H7 (cell line): ENCODE results near the gene GJC1. TPM values are rescaled to one million over a fixed set of nuclear protein-coding genes. Genes with fewer than 3 reads are reported as not detected.
A peak's percentile ranks its signal among the peaks of the same experiment; 100 is the strongest.

Source experiments
- DNase-seq: peaks from one replicate; pipeline ENCODE4 v3.0.0; 2012
- H3K27me3 ChIP-seq: 2 replicates; pipeline ENCODE4 v1.6.0; 2011; ENCODE audit warnings: mild to moderate bottlenecking, low read length; ENCODE audit not compliant: control insufficient read depth, insufficient read depth
- H3K36me3 ChIP-seq: replicated peaks from 2 replicates; pipeline ENCODE4 v1.5.1; 2011; ENCODE audit warnings: low read length; ENCODE audit not compliant: control insufficient read depth, insufficient read depth
- H3K4me3 ChIP-seq: 2 replicates; pipeline ENCODE4 v1.5.1; 2011; ENCODE audit warnings: low read depth, mild to moderate bottlenecking, control low read depth, low read length, moderate library complexity; ENCODE audit not compliant: insufficient read depth
- total RNA-seq: library from RNA; depleted of rRNA; stranded (reverse); fragments of >200 nt; shearing (Covaris generic); gene quantifications from 2 replicates; pipeline ENCODE4 v1.2.3, GENCODE V29; 2014

GJC1 gene
- total RNA-seq, 1 experiment from 2014 or later: 23.1 TPM

DNA sequence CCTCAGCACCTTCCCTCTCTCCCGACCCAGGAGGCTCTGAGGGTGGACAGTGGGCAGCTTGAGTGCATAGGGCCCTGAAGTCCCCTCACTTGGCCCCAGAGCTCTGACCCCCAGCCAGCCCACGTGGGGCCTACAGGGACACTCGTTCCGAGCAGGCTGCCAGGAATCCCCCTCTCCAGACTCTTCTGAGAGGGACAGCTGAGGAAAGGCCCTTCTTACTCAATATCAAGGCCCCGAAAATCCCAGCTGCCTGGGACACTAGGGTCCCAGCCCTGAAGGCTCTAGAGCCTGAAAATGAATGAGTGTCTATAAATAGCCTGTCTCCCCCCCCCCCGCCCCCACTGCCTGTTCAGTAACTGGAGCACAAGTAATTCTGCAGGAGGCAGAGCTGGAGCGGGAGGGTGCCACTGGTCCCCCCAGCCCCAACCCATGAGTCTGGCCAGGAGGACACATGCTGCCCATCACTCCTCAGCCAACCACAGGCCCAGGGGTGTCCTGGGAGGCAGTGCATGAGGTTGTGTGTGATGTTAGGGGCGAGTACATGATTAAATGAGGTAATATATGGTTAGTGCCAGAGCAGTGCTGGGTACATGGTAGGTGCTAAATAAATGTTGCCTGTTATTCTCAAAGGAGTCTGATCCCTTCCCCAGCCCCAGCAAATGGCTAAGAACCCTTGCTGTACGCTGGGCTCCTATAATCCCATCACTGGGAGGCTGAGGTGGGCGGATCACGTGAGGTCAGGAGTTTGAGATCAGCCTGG is 59.7 kb downstream of the GJC1 start:
- DNase-seq: no peak
- no peaks in the 10 kb centered on the region; the same call in none of the 2 replicates for H3K27me3 ChIP-seq
- no peaks in the 10 kb centered on the region for H3K36me3 ChIP-seq
- H3K4me3 ChIP-seq: no peak overlapping the region

- Histone ChIP-seq H3K27me3 (no peaks in the 10 kb centered on the region; the same call in none of the 2 replicates), H3K36me3 (no peaks in the 10 kb centered on the region), H3K4me3 (no peak overlapping the region)
- no peak for DNase-seq
Measured at GRCh38 chr17:44769647-44770084, 60.4 kb downstream of the GJC1 start.

DNA sequence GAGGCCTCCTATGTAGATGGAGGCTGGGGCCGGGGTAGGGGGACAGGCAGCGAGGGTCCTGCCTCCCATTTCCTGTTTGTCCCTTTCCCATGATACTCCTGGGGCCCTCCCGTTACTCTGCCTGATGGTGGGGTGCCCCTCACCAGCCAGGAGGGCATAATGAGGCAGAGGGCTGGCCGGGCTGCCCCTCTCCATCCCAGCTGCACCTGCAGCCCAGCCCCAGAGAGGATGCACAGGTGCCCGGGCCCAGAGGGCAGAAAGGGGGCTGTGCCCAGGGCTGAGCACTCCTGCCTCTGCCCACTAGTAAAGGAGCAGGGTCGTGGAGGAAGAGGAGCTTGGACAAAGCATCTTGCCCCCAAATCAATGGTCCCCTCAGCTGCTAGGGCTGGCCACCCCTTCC is 60.9 kb downstream of the GJC1 start:
- no peaks in the 10 kb centered on the region for H3K36me3 ChIP-seq
- no peaks in the 10 kb centered on the region; the same call in none of the 2 replicates for H3K27me3 ChIP-seq
- H3K4me3 ChIP-seq: no peak overlapping the region
- no peak for DNase-seq

- no peak for DNase-seq
- H3K36me3 ChIP-seq: no peaks in the 10 kb centered on the region
- H3K4me3 ChIP-seq: no peak overlapping the region
- no peaks in the 10 kb centered on the region; the same call in none of the 2 replicates for H3K27me3 ChIP-seq
Measured at GRCh38 chr17:44768505-44769142, 61.5 kb downstream of the GJC1 start.

GRCh38 chr17:44767493-44767892 is 62.6 kb downstream of the GJC1 start:
- no peaks in the 10 kb centered on the region; the same call in none of the 2 replicates for H3K27me3 ChIP-seq
- H3K4me3 ChIP-seq: no peak overlapping the region
- H3K36me3 ChIP-seq: no peaks in the 10 kb centered on the region
- DNase-seq: peak; percentile 67

- Histone ChIP-seq H3K36me3 (no peaks in the 10 kb centered on the region), H3K27me3 (no peaks in the 10 kb centered on the region; the same call in none of the 2 replicates), H3K4me3 (no peak overlapping the region)
- peak; percentile 69 for DNase-seq
Measured at GRCh38 chr17:44766409-44767038, 63.6 kb downstream of the GJC1 start.

DNA sequence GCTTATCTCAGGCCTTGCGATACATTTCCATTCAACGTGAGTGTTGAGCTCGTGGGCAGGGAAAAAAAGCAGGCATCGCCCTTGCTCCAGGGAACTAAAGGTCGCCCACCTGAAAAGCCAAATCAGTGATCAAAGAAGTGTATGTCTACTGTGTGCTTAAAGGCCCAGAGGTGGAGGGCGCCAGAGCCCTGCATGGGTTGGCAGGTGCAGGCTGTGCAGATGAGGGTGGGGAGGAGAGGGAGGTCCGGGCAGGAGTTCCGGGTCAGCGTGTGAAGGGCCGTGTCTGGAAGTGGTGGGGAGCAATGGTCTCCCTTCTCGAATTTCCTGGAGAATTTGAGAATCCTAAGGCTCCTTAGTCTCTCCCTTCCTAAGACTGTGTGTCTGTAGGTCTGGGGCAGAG is 64.1 kb downstream of the GJC1 start:
- DNase-seq: peak; percentile 63
- H3K27me3 ChIP-seq: peaks cover 3% of the 10 kb centered on the region
- no peak overlapping the region for H3K4me3 ChIP-seq
- no peaks in the 10 kb centered on the region for H3K36me3 ChIP-seq

GRCh38 chr17:44763170-44763569 is 66.9 kb downstream of the GJC1 start:
- DNase-seq: no peak
- Histone ChIP-seq H3K36me3 (no peaks in the 10 kb centered on the region), H3K27me3 (peaks cover 23% of the 10 kb centered on the region), H3K4me3 (no peak overlapping the region)

DNA sequence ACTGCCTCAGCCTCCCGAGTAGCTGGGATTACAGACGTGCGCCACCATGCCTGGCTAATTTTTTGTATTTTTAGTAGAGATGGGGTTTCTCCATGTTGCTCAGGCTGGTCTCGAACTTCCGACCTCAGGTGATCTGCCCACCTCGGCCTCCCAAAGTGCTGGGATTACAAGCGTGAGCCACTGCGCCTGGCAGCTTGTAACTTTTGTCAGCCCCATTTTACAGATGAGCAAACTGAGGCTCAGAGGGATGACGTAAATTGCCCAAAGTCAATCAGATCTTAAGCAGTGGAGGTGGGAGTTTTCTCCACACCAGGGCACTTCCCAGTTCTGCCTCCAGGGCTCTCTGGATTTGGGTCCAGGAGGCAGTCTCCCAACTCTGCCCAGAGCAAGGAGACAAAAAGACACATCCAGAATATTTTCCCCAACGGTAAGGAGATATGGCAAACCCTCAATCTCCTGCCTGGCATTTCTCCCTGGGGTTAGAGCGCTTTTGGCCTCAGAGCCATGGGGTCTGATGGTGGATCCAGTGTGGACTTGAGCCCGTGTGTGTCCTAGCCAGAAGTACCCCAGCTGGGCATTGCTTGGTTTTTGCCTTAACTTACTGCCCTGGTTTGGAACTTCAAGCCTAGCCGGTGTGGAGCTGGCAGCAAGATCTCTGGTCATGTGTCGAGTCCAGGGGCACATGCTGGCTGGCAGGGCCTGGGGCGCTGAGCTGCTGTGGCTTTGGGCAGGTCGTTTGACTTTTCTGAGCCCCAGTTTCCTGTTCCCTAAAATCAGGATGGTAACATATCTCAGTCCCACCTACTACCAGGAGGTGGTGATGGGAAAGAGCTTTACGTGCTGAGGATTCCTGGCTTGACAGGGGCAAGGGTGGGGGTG is 67.9 kb downstream of the GJC1 start:
- Histone ChIP-seq H3K27me3 (peaks cover 33% of the 10 kb centered on the region), H3K36me3 (no peaks in the 10 kb centered on the region), H3K4me3 (no peak overlapping the region)
- peak; percentile 69 for DNase-seq

- peaks cover 37% of the 10 kb centered on the region for H3K27me3 ChIP-seq
- H3K4me3 ChIP-seq: no peak overlapping the region
- no peak for DNase-seq
- H3K36me3 ChIP-seq: no peaks in the 10 kb centered on the region
Measured at GRCh38 chr17:44760474-44761308, 69.4 kb downstream of the GJC1 start.

GRCh38 chr17:44759916-44760243 is 70.2 kb downstream of the GJC1 start:
- Histone ChIP-seq H3K4me3 (no peak overlapping the region), H3K27me3 (peaks cover 37% of the 10 kb centered on the region), H3K36me3 (no peaks in the 10 kb centered on the region)
- DNase-seq: no peak

DNA sequence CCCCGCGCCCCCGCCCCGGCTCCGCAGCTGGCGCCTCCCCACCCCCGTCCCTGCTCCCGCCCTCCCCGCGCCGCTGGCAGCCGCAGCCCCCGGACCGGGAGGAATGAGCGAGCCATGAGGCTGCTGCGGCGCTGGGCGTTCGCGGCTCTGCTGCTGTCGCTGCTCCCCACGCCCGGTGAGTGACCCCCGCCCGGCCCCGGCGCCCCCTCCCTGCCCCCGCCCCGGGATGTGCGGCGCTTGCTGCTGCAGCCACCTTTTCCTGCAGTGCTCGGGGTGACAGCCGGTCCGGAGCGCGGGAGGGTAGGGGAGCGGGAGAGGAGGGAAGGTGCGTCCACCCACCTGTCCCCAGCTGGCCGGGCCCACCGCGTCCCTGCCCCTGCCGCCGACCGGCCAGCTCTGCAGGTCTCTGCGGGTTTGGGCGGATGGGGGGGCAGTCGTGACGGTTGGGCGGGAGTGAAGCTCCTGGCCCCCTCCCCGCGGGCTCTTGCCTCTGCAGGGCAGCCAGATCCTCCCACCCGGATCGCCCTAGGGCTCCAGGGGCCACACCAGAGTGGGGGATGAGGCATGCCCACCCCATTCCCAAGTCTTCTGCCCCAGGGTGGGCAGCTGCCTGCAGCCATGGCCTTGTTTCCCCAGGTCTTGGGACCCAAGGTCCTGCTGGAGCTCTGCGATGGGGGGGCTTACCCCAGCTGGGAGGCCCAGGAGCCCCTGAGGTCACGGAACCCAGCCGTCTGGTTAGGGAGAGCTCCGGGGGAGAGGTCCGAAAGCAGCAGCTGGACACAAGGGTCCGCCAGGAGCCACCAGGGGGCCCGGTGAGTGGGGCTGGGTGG is 70.8 kb downstream of the GJC1 start:
- Histone ChIP-seq H3K36me3 (no peaks in the 10 kb centered on the region), H3K4me3 (peak overlapping the region; percentile 35), H3K27me3 (peaks cover 37% of the 10 kb centered on the region)
- peak; percentile 89 for DNase-seq
